ENCODE measurements around the gene NF1.
"Not testable (repeated sequence)": the region's sequence is repeated elsewhere in the genome, so short reads cannot be mapped to it uniquely, and the experiment has no call there.

NF1 gene

GRCh38 chr17:31249835-31250141 lies 155.0 kb downstream of the NF1 start:
- DNase-seq (ENCODE audit: extremely low read depth in 1 of 2, low read depth in 1 of 2) = no peak

GRCh38 chr17:31250229-31250628 lies 155.5 kb downstream of the NF1 start:
- DNase-seq (ENCODE audit: extremely low read depth in 1 of 2, low read depth in 1 of 2) = no peak

GRCh38 chr17:31251105-31251969 lies 156.6 kb downstream of the NF1 start:
- no peak for DNase-seq (ENCODE audit: extremely low read depth in 1 of 2, low read depth in 1 of 2)

GRCh38 chr17:31251970-31252328 lies 157.2 kb downstream of the NF1 start:
- no peak for DNase-seq (ENCODE audit: extremely low read depth in 1 of 2, low read depth in 1 of 2)

- no peak for DNase-seq (ENCODE audit: extremely low read depth in 1 of 2, low read depth in 1 of 2)
Observed at GRCh38 chr17:31252741-31253140, 158.0 kb downstream of the NF1 start.

- DNase-seq (ENCODE audit: extremely low read depth in 1 of 2, low read depth in 1 of 2) = no peak
Observed at GRCh38 chr17:31254654-31255053, 159.9 kb downstream of the NF1 start.

- DNase-seq (ENCODE audit: extremely low read depth in 1 of 2, low read depth in 1 of 2) = no peak
Observed at GRCh38 chr17:31256936-31257335, 162.2 kb downstream of the NF1 start.

- no peak for DNase-seq (ENCODE audit: extremely low read depth in 1 of 2, low read depth in 1 of 2)
Observed at GRCh38 chr17:31260151-31260550, 165.4 kb downstream of the NF1 start.

GRCh38 chr17:31261601-31262000 lies 166.8 kb downstream of the NF1 start:
- DNase-seq (ENCODE audit: extremely low read depth in 1 of 2, low read depth in 1 of 2) = no peak

GRCh38 chr17:31262923-31263322 lies 168.1 kb downstream of the NF1 start:
- not testable (repeated sequence) for DNase-seq (ENCODE audit: extremely low read depth in 1 of 2, low read depth in 1 of 2)

- DNase-seq (ENCODE audit: extremely low read depth in 1 of 2, low read depth in 1 of 2) = no peak
Observed at GRCh38 chr17:31266042-31266441, 171.3 kb downstream of the NF1 start.

- DNase-seq (ENCODE audit: extremely low read depth in 1 of 2, low read depth in 1 of 2) = no peak
Observed at GRCh38 chr17:31269036-31269577, 174.3 kb downstream of the NF1 start.

GRCh38 chr17:31269578-31269983 lies 174.8 kb downstream of the NF1 start:
- no peak for DNase-seq (ENCODE audit: extremely low read depth in 1 of 2, low read depth in 1 of 2)

- no peak for DNase-seq (ENCODE audit: extremely low read depth in 1 of 2, low read depth in 1 of 2)
Observed at GRCh38 chr17:31272236-31272635, 177.5 kb downstream of the NF1 start.

GRCh38 chr17:31272803-31273202 lies 178.0 kb downstream of the NF1 start:
- DNase-seq (ENCODE audit: extremely low read depth in 1 of 2, low read depth in 1 of 2) = no peak

- DNase-seq (ENCODE audit: extremely low read depth in 1 of 2, low read depth in 1 of 2) = no peak
Observed at GRCh38 chr17:31273516-31273915, 178.7 kb downstream of the NF1 start.

GRCh38 chr17:31274252-31274651 lies 179.5 kb downstream of the NF1 start:
- no peak for DNase-seq (ENCODE audit: extremely low read depth in 1 of 2, low read depth in 1 of 2)

- DNase-seq (ENCODE audit: extremely low read depth in 1 of 2, low read depth in 1 of 2) = no peak
Observed at GRCh38 chr17:31275116-31275515, 180.3 kb downstream of the NF1 start.

GRCh38 chr17:31279401-31279800 lies 184.6 kb downstream of the NF1 start:
- DNase-seq (ENCODE audit: extremely low read depth in 1 of 2, low read depth in 1 of 2) = no peak

- DNase-seq (ENCODE audit: extremely low read depth in 1 of 2, low read depth in 1 of 2) = no peak
Observed at GRCh38 chr17:31281061-31281460, 186.3 kb downstream of the NF1 start.

- DNase-seq (ENCODE audit: extremely low read depth in 1 of 2, low read depth in 1 of 2) = no peak
Observed at GRCh38 chr17:31283841-31284240, 189.1 kb downstream of the NF1 start.

GRCh38 chr17:31286587-31286986 lies 191.8 kb downstream of the NF1 start:
- no peak for DNase-seq (ENCODE audit: extremely low read depth in 1 of 2, low read depth in 1 of 2)

- not testable (repeated sequence) for DNase-seq (ENCODE audit: extremely low read depth in 1 of 2, low read depth in 1 of 2)
Observed at GRCh38 chr17:31287932-31288331, 193.2 kb downstream of the NF1 start.
